HEK293 (cell line): Measurements from ENCODE around the gene DENND1A.

Experiments
- CTCF ChIA-PET: fragments of 350-600 bp; formaldehyde crosslinking; extraction: SDS; loops from one replicate; lab custom pipeline; 2021; ENCODE audit warnings: antibody characterized with exemption; lab: Yijun Ruan, JAX
- POLR2A ChIA-PET: fragments of 300-600 bp; formaldehyde crosslinking; extraction: SDS; loops from one replicate; lab custom pipeline; 2020; ENCODE audit warnings: antibody characterized with exemption, inconsistent platforms; lab: Yijun Ruan, JAX
- H3K27ac ChIP-seq: fragments of 200-500 bp; sonication (Bioruptor generic); 2 replicates; pipeline ENCODE4 v1.5.1; 2014; ENCODE audit warnings: low read depth, low read length, control low read depth, inconsistent platforms; ENCODE audit errors: extremely low read depth
- H3K36me3 ChIP-seq, 2 experiments: fragments of 200-500 bp in 1 of 2; sonication (Bioruptor generic) in 1 of 2; 1 replicate in 1 of 2; 2 replicates in 1 of 2; pipeline ENCODE4 v1.5.1; 2014 to 2017; ENCODE audit warnings: inconsistent platforms in 2 of 2, low read length in 2 of 2; ENCODE audit not compliant: control insufficient read depth in 2 of 2, insufficient read depth in 1 of 2
- H3K4me1 ChIP-seq: fragments of 200-500 bp; sonication (Bioruptor generic); 2 replicates; pipeline ENCODE4 v1.5.1; 2014; ENCODE audit warnings: mild to moderate bottlenecking, low read length, inconsistent platforms; ENCODE audit not compliant: control insufficient read depth, insufficient read depth
- H3K4me3 ChIP-seq: 2 replicates; pipeline ENCODE4 v1.5.1; 2011; ENCODE audit warnings: low read depth, mild to moderate bottlenecking, control low read depth, low read length, moderate library complexity
- H3K9me3 ChIP-seq: fragments of 200-500 bp; sonication (Bioruptor generic); 2 replicates; pipeline ENCODE4 v1.5.1; 2014; ENCODE audit warnings: low read depth, low read length, inconsistent platforms; ENCODE audit not compliant: control insufficient read depth, insufficient read depth
- HIC1 ChIP-seq: fragments of 450-650 bp; formaldehyde crosslinking; IDR thresholded peaks from 2 replicates; pipeline ENCODE4 v1.5.1; 2016; ENCODE audit warnings: missing biosample characterization, missing genetic modification characterization
- IKZF3 ChIP-seq: fragments of 450-650 bp; IDR thresholded peaks from 2 replicates; pipeline ENCODE4 v1.5.0; 2018; ENCODE audit warnings: missing biosample characterization, mild to moderate bottlenecking, missing genetic modification characterization, moderate library complexity
- SP7 ChIP-seq: fragments of 450-650 bp; formaldehyde crosslinking; IDR thresholded peaks from 2 replicates; pipeline ENCODE4 v1.5.1; 2016; ENCODE audit warnings: missing biosample characterization, missing genetic modification characterization
- TRIM28 ChIP-seq: IDR thresholded peaks from 2 replicates; pipeline ENCODE4 v1.6.1; 2011; ENCODE audit warnings: low read length, control low read depth, borderline replicate concordance
- YY1 ChIP-seq: fragments of 450-650 bp; formaldehyde crosslinking; IDR thresholded peaks from 2 replicates; pipeline ENCODE4 v1.5.1; 2018; ENCODE audit warnings: missing biosample characterization, missing genetic modification characterization
- ZNF157 ChIP-seq: fragments of 450-650 bp; formaldehyde crosslinking; IDR thresholded peaks from 2 replicates; pipeline ENCODE4 v1.5.1; 2016; ENCODE audit warnings: missing biosample characterization, missing genetic modification characterization
- ZNF174 ChIP-seq: fragments of 450-650 bp; formaldehyde crosslinking; IDR thresholded peaks from 2 replicates; pipeline ENCODE4 v1.5.0; 2017; ENCODE audit warnings: missing biosample characterization, mild to moderate bottlenecking, missing genetic modification characterization
- ZNF184 ChIP-seq: fragments of 450-650 bp; IDR thresholded peaks from 2 replicates; pipeline ENCODE4 v1.5.1; 2018; ENCODE audit warnings: missing biosample characterization, mild to moderate bottlenecking, missing genetic modification characterization
- ZNF202 ChIP-seq: fragments of 450-650 bp; formaldehyde crosslinking; IDR thresholded peaks from 2 replicates; pipeline ENCODE4 v1.5.1; 2016; ENCODE audit warnings: missing biosample characterization, missing genetic modification characterization, borderline replicate concordance
- ZNF302 ChIP-seq: fragments of 450-650 bp; formaldehyde crosslinking; IDR thresholded peaks from 2 replicates; pipeline ENCODE4 v1.5.1; 2016; ENCODE audit warnings: missing biosample characterization, missing genetic modification characterization, low read depth
- ZNF350 ChIP-seq: fragments of 450-650 bp; formaldehyde crosslinking; IDR thresholded peaks from 2 replicates; pipeline ENCODE4 v1.5.0; 2017; ENCODE audit warnings: missing biosample characterization, mild to moderate bottlenecking, missing genetic modification characterization
- ZNF555 ChIP-seq: fragments of 450-650 bp; formaldehyde crosslinking; conservative IDR thresholded peaks from 2 replicates; pipeline ENCODE4 v1.5.1; 2017; ENCODE audit warnings: missing biosample characterization, mild to moderate bottlenecking, missing genetic modification characterization, inconsistent platforms
- ZNF580 ChIP-seq: fragments of 450-650 bp; formaldehyde crosslinking; IDR thresholded peaks from 2 replicates; pipeline ENCODE4 v1.5.1; 2016; ENCODE audit warnings: missing biosample characterization, missing genetic modification characterization
- ZNF610 ChIP-seq: fragments of 450-650 bp; formaldehyde crosslinking; IDR thresholded peaks from 2 replicates; pipeline ENCODE4 v1.5.1; 2016; ENCODE audit warnings: missing biosample characterization, missing genetic modification characterization, borderline replicate concordance
- ZNF677 ChIP-seq: fragments of 450-650 bp; IDR thresholded peaks from 2 replicates; pipeline ENCODE4 v1.5.0; 2018; ENCODE audit warnings: missing biosample characterization, mild to moderate bottlenecking, missing genetic modification characterization, moderate library complexity
- ZNF837 ChIP-seq: fragments of 450-650 bp; formaldehyde crosslinking; IDR thresholded peaks from 2 replicates; pipeline ENCODE4 v1.5.1; 2016; ENCODE audit warnings: missing biosample characterization, missing genetic modification characterization
- ZNF843 ChIP-seq: fragments of 450-650 bp; formaldehyde crosslinking; IDR thresholded peaks from 2 replicates; pipeline ENCODE4 v1.5.1; 2016; ENCODE audit warnings: missing biosample characterization, missing genetic modification characterization
- ZSCAN16 ChIP-seq: fragments of 450-650 bp; formaldehyde crosslinking; IDR thresholded peaks from 2 replicates; pipeline ENCODE4 v1.5.1; 2016; ENCODE audit warnings: missing biosample characterization, missing genetic modification characterization
- ZSCAN23 ChIP-seq: fragments of 450-650 bp; formaldehyde crosslinking; IDR thresholded peaks from 2 replicates; pipeline ENCODE4 v1.5.1; 2016; ENCODE audit warnings: missing biosample characterization, missing genetic modification characterization
- TF ChIP-seq, protein P1 (sequence below): fragments of 450-650 bp; formaldehyde crosslinking; IDR thresholded peaks from 2 replicates; pipeline ENCODE4 v1.5.1; 2016; ENCODE audit warnings: missing biosample characterization, missing genetic modification characterization

Gene DENND1A

GRCh38 chr9:123423311-123423640, 506.6 kb downstream of the DENND1A start:
- ChIA-PET POLR2A (no interaction called here), CTCF (no interaction called here)
- Histone ChIP-seq H3K9me3 (no peaks in the 10 kb centered on the region), H3K27ac (no peak overlapping the region), H3K36me3 (peaks cover 0 to 7% of the 10 kb centered on the region in 2 experiments; a peak in 1 of 3 replicates), H3K4me3 (no peak overlapping the region), H3K4me1 (no peaks in the 10 kb centered on the region)
- TF ChIP-seq ZSCAN23 (tag by site-specific recombination): no peak

DNA sequence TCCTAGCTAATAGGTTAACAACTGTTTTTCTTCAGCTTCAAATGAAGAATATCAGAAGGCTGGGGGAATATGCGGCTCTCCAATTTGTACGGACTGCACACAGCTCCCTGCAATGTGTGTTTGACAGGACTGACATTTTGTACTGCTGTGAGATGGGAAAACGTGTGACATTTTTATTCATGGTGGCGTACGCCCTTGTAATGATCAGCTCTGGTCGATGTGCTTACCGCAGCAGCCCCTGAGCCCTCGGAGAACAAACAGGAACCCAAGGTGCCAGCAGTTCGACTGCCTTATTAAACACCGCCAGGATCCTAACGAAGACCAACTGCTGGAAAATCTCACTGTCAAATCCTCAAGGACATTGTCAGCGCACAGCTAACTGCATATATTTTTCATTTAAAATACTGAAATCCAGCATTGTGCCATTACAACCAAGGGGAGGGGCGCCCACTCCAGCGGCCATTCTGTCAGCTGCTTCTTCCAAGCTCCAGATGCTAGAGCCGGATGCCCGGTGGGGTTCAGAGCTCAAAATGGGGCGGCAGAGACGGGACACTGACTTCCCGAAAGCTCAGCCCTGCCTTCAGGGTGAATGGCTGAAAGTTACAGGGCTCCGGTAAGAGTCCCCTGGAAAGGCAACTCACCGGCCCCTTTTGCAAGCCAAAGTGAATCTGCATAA, 507.2 kb downstream of the DENND1A start:
- CTCF ChIA-PET: no interaction called here
- H3K4me3 ChIP-seq: no peak overlapping the region
- no peaks in the 10 kb centered on the region for H3K4me1 ChIP-seq
- no peaks in the 10 kb centered on the region for H3K9me3 ChIP-seq
- peaks cover 0 to 7% of the 10 kb centered on the region in 2 experiments; a peak in 1 of 3 replicates for H3K36me3 ChIP-seq
- H3K27ac ChIP-seq: no peak overlapping the region
- TF ChIP-seq ZNF677 (tag by site-specific recombination) (no peak), ZNF843 (tag by site-specific recombination) (no peak), ZNF174 (no peak), HIC1 (no peak), ZNF157 (no peak)
- TF ChIP-seq, all 188 proteins: peak for 0
- POLR2A ChIA-PET: no interaction called here

- ChIA-PET CTCF (no interaction called here), POLR2A (no interaction called here)
- TF ChIP-seq ZNF202 (tag by site-specific recombination): no peak
- Histone ChIP-seq H3K27ac (no peak overlapping the region), H3K9me3 (no peaks in the 10 kb centered on the region), H3K36me3 (peaks cover 0 to 7% of the 10 kb centered on the region in 2 experiments; a peak in 1 of 3 replicates), H3K4me3 (no peak overlapping the region), H3K4me1 (no peaks in the 10 kb centered on the region)
Observed at GRCh38 chr9:123421801-123422455, 508.0 kb downstream of the DENND1A start.

- peaks cover 0 to 7% of the 10 kb centered on the region in 2 experiments; a peak in 1 of 3 replicates for H3K36me3 ChIP-seq
- POLR2A ChIA-PET: no interaction called here
- H3K27ac ChIP-seq: no peak overlapping the region
- no peak overlapping the region for H3K4me3 ChIP-seq
- H3K9me3 ChIP-seq: no peaks in the 10 kb centered on the region
- CTCF ChIA-PET: no interaction called here
- TF ChIP-seq YY1: no peak
- TF ChIP-seq ZNF350 (tag by site-specific recombination): no peak
- TF ChIP-seq SP7 (tag by site-specific recombination): no peak
- TF ChIP-seq ZNF580 (tag by site-specific recombination): no peak
- TF ChIP-seq ZNF837: no peak
- no peak for TF ChIP-seq IKZF3 (tag by site-specific recombination)
- no peak for TF ChIP-seq ZNF184 (tag by site-specific recombination)
- TF ChIP-seq ZSCAN16 (tag by site-specific recombination): no peak
- TF ChIP-seq ZNF555 (tag by site-specific recombination): no peak
- TF ChIP-seq, protein P1, sequence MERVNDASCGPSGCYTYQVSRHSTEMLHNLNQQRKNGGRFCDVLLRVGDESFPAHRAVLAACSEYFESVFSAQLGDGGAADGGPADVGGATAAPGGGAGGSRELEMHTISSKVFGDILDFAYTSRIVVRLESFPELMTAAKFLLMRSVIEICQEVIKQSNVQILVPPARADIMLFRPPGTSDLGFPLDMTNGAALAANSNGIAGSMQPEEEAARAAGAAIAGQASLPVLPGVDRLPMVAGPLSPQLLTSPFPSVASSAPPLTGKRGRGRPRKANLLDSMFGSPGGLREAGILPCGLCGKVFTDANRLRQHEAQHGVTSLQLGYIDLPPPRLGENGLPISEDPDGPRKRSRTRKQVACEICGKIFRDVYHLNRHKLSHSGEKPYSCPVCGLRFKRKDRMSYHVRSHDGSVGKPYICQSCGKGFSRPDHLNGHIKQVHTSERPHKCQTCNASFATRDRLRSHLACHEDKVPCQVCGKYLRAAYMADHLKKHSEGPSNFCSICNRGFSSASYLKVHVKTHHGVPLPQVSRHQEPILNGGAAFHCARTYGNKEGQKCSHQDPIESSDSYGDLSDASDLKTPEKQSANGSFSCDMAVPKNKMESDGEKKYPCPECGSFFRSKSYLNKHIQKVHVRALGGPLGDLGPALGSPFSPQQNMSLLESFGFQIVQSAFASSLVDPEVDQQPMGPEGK: no peak
- TF ChIP-seq ZNF610 (tag by site-specific recombination): no peak
- TF ChIP-seq TRIM28: no peak
- no peak for TF ChIP-seq ZNF302 (tag by site-specific recombination)
- H3K4me1 ChIP-seq: no peaks in the 10 kb centered on the region
Observed at GRCh38 chr9:123421186-123421585, 508.7 kb downstream of the DENND1A start.
